Measurements from ENCODE around the gene FIGN. TPM values are rescaled to one million over a fixed set of nuclear protein-coding genes. Genes with fewer than 3 reads are reported as not detected.

The FIGN gene
- 5.1 and 11.1 TPM in 2 replicates for total RNA-seq

GRCh38 chr2:163735685-163736432, at the start of gene FIGN:
Gene FIGN (minus strand): TSS chr2:163736008. CDS start chr2:163734927, 1,081 bp downstream.

